Psoas muscle (tissue), 8 donors: ENCODE measurements around the gene OR6S1. TPM values are rescaled to one million over a fixed set of nuclear protein-coding genes. Genes with fewer than 3 reads are reported as not detected.

Source experiments
- ATAC-seq, 4 donors: fragments of 200-7000 bp; cut with Tn5 transposase; one replicate each; pipeline ENCODE4 v1.9.1; 2020; ENCODE audit warnings: moderate library complexity in 3 of 4, mild to moderate bottlenecking in 2 of 4
- DNase-seq, 2 donors: peaks; one replicate each; pipeline ENCODE4 v3.0.0-alpha.2; 2020
- H3K27ac ChIP-seq: fragments of 200-600 bp; one replicate; pipeline ENCODE4 v1.8.0; 2022
- H3K27me3 ChIP-seq, 3 donors: fragments of 200-600 bp in 1 of 3; one replicate each; pipeline versions ENCODE4 v1.6.1 to v1.8.0; 2013 to 2022; ENCODE audit warnings: low read length in 2 of 3, mild to moderate bottlenecking in 2 of 3, moderate library complexity in 1 of 3; ENCODE audit not compliant: insufficient read depth in 3 of 3
- H3K36me3 ChIP-seq, 2 donors: fragments of 200-600 bp in 1 of 2; one replicate each; pipeline versions ENCODE4 v1.6.1 to v1.8.0; 2013 to 2022; ENCODE audit warnings: low read depth in 1 of 2, mild to moderate bottlenecking in 1 of 2, moderate library complexity in 1 of 2; ENCODE audit not compliant: insufficient read depth in 1 of 2
- H3K4me1 ChIP-seq: fragments of 200-600 bp; one replicate; pipeline ENCODE4 v1.8.0; 2022
- H3K4me3 ChIP-seq: fragments of 200-600 bp; one replicate; pipeline ENCODE4 v1.8.0; 2022; ENCODE audit warnings: mild to moderate bottlenecking
- H3K9me3 ChIP-seq: fragments of 200-600 bp; one replicate; pipeline ENCODE4 v1.8.0; 2022
- WGBS, 3 donors: extraction: QIAGEN DNeasy Blood & Tissue Kit; methylation state at CpG; one replicate each; pipeline versions ENCODE4 v1.1.6 to v1.1.7; 2013; 5-methylcytosine and 5-hydroxymethylcytosine counted together
- intact Hi-C, 2 donors: fragments of 100-400 bp; cut with DNase I; formaldehyde crosslinking; loops; one replicate each; pipeline versions ENCODE4 v1.11.0 to v1.14.2; 2022
- polyA plus RNA-seq, 3 donors: library from polyadenylated mRNA; stranded (reverse); fragments of 200-250 nt; gene quantifications; one replicate each; pipeline ENCODE4 v1.2.3, GENCODE V29; 2013
- total RNA-seq, 4 donors: library from RNA; stranded (reverse); fragmentation: NEBNext Ultra II Directional in 2 of 4; extraction: Animal tissue kit (Norgen Biotek cat#: 25700) in 2 of 4; gene quantifications; one replicate each; pipeline versions ENCODE4 v1.2.1 to v1.2.4, GENCODE V29; 2021 to 2023
- TF ChIP-seq, protein P1 (sequence below): fragments of 200-600 bp; IDR thresholded peaks from one replicate; pipeline ENCODE4 v1.8.0; 2022; ENCODE audit warnings: antibody characterized with exemption
- donor health status: healthy with polysubstance abuse.
- donor health status: DM: no; HTN: no; CAD: no; lungs with moderate emphysema.
- donor health status: Bipolar disorder and iron deficiency.
- donor health status: healthy.
- donor health status: DM: yes; HTN: yes; CAD: no.
- donor health status: DM: no; HTN: no; CAD: no.
- donor health status: DM: no; HTN: no; CAD: no.
- donor health status: DM: yes; HTN: yes; CAD: no.

OR6S1 gene
- total and polyA plus RNA-seq, 7 donors = not detected

DNA sequence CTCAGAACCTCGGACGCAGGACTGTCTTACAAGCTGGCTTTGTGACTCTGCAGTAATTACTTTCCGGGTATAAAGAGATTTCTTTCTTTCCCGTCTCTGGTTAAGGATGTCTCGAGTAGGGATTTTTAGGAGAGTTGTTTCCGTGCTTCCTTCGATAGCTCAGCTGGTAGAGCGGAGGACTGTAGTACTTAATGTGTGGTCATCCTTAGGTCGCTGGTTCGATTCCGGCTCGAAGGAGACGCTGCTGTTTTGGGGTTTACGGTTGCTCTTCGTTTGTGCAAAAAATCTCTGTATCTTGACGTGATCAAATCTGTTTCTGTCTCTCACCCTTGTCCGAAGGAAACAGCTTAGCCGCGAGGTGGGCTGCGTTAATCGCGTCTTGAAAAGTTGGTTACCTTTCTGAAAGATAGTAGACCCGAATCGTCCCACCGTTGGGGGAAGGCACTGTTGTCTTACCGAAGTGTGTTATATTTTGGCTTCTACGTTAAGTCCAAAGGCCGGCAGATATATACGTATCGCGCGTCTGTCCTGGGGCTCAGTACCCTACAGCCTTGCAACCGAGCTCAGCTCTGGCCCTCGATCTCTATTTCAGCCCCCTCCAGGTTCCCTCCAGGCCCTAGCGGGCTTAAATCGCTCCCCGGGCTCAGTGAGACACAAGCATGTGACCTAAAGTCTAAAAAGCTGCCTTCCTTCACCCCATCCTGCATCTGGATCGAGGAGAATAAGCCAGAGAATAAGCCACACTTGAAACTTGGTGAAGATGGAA is 41.8 kb upstream of the OR6S1 start:
- WGBS, 3 donors = 0 to 1% (median 0%) methylated on average over 38 of the region's 38 CpGs
- no peaks in the 10 kb centered on the region for H3K9me3 ChIP-seq
- DNase-seq (peak; percentile 77 to 83), ATAC-seq (peak; percentile 68 to 76 (median 69))
- no peaks in the 10 kb centered on the region for H3K27me3 ChIP-seq
- peak overlapping the region; percentile 89 for H3K4me3 ChIP-seq
- H3K27ac ChIP-seq = peak overlapping the region; percentile 99
- intact Hi-C loops = loop anchor here (5.0 to 10.0 kb wide), 7 partner anchors 51 to 421 kb away; partner anchors contain the start of genes APEX1 (in 1 of the 2), CCNB1IP1 (in 1 of the 2), PIP4P1 (in 1 of the 2) and PNP (in 1 of the 2)
- H3K4me1 ChIP-seq = peaks cover 17% of the 10 kb centered on the region
- TF ChIP-seq, protein P1, sequence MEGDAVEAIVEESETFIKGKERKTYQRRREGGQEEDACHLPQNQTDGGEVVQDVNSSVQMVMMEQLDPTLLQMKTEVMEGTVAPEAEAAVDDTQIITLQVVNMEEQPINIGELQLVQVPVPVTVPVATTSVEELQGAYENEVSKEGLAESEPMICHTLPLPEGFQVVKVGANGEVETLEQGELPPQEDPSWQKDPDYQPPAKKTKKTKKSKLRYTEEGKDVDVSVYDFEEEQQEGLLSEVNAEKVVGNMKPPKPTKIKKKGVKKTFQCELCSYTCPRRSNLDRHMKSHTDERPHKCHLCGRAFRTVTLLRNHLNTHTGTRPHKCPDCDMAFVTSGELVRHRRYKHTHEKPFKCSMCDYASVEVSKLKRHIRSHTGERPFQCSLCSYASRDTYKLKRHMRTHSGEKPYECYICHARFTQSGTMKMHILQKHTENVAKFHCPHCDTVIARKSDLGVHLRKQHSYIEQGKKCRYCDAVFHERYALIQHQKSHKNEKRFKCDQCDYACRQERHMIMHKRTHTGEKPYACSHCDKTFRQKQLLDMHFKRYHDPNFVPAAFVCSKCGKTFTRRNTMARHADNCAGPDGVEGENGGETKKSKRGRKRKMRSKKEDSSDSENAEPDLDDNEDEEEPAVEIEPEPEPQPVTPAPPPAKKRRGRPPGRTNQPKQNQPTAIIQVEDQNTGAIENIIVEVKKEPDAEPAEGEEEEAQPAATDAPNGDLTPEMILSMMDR = no peak
- H3K36me3 ChIP-seq = no peaks in the 10 kb centered on the region

GRCh38 chr14:20682435-20683124 is 41.1 kb upstream of the OR6S1 start:
- Histone ChIP-seq H3K9me3 (no peaks in the 10 kb centered on the region), H3K4me1 (peaks cover 17% of the 10 kb centered on the region), H3K27ac (peak overlapping the region; percentile 99), H3K4me3 (peak overlapping the region; percentile 89), H3K27me3 (no peaks in the 10 kb centered on the region), H3K36me3 (no peaks in the 10 kb centered on the region)
- WGBS, 3 donors = 0% methylated on average over 39 to 40 of the region's 40 CpGs
- peak; percentile 84 to 87 (median 86) for ATAC-seq
- TF ChIP-seq, protein P1 = no peak
- intact Hi-C loops = loop anchor here (5.0 to 10.0 kb wide), 7 partner anchors 50 to 422 kb away; partner anchors contain the start of genes APEX1 (in 1 of the 2), CCNB1IP1 (in 1 of the 2), PIP4P1 (in 1 of the 2) and PNP (in 1 of the 2)
- peak; percentile 88 to 94 for DNase-seq

GRCh38 chr14:20682127-20682434 is 40.6 kb upstream of the OR6S1 start:
- no peak for DNase-seq
- WGBS, 3 donors = 0 to 1% (median 0%) methylated on average over 11 of the region's 11 CpGs
- Histone ChIP-seq H3K9me3 (no peaks in the 10 kb centered on the region), H3K27me3 (no peaks in the 10 kb centered on the region), H3K27ac (peak overlapping the region; percentile 99), H3K36me3 (no peaks in the 10 kb centered on the region), H3K4me3 (peak overlapping the region; percentile 89), H3K4me1 (peaks cover 15% of the 10 kb centered on the region)
- ATAC-seq = no peak
- intact Hi-C loops = loop anchor here (5.0 to 10.0 kb wide), 7 partner anchors 50 to 423 kb away; partner anchors contain the start of genes APEX1 (in 1 of the 2), CCNB1IP1 (in 1 of the 2), PIP4P1 (in 1 of the 2) and PNP (in 1 of the 2)
- TF ChIP-seq, protein P1 = no peak

DNA sequence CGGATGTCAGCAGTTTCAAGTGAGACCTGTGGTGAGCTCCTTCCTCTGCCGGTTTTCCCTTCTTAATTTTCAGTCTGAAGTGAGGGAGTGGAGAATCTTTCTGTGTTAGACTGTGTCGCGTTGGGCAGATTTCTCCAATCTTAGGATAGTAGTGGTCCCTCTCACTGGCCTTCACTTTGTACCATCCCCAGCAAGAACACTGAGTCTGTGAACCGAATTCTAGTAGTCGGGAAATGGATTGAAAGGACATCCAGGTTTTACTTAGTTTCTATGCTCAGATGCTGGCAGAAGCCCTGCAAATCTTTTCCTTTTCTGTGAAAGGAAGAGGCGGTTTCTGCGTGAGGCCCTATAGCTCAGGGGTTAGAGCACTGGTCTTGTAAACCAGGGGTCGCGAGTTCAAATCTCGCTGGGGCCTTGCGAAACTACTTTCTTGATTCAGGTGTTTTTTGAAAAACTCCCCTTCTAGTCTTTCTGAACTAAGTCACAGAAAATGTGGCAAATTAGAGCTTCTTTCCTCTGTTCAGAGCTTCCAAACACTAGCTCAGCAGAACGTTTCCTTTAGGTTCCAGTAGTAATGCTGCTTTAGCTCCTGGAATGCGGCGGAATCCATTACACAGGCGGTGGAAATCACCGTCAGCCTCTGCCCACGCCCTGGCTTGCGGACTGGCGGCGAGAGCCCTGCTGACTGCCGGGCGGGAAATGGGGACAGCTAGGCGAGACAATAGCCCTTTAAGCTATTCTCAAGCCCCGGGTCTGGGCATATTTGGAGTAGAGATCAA is 40.0 kb upstream of the OR6S1 start:
- Histone ChIP-seq H3K4me1 (peaks cover 13% of the 10 kb centered on the region), H3K27me3 (no peaks in the 10 kb centered on the region), H3K27ac (peak overlapping the region; percentile 99), H3K9me3 (no peaks in the 10 kb centered on the region), H3K4me3 (peak overlapping the region; percentile 89), H3K36me3 (no peaks in the 10 kb centered on the region)
- ATAC-seq (peak; percentile 49 to 62 (median 58)), DNase-seq (peak; percentile 76 to 84)
- WGBS, 3 donors = 0 to 1% (median 0%) methylated on average over 25 of the region's 25 CpGs
- intact Hi-C loops = loop anchor here (1.0 to 10.0 kb wide), 8 partner anchors 49 to 423 kb away; partner anchors contain the start of genes APEX1 (in 1 of the 2), CCNB1IP1 (in 1 of the 2), PIP4P1 (in 1 of the 2) and PNP (in 1 of the 2)
- TF ChIP-seq, protein P1 = no peak
